Muscle of arm (tissue), 12 donors: ENCODE results near the gene DNAJC12. TPM values are rescaled to one million over a fixed set of nuclear protein-coding genes. Genes with fewer than 3 reads are reported as not detected.
"Not testable (repeated sequence)": the region's sequence is repeated elsewhere in the genome, so short reads cannot be mapped to it uniquely, and the experiment has no call there.

ENCODE experiments used
- DNase-seq: peaks from one replicate; pipeline ENCODE4 v3.0.0-alpha.2; 2013
- polyA plus RNA-seq, 12 donors: library from polyadenylated mRNA; unstranded; fragments of 120-200 nt; gene quantifications; one replicate each; pipeline ENCODE4 v1.2.1, GENCODE V29; 2013; ENCODE audit not compliant: insufficient read length in 12 of 12

The DNAJC12 gene
- polyA plus RNA-seq, 12 donors = 6.2 to 11.7 (median 8.7) TPM; not detected in 2

- DNase-seq = no peak
These were observed 5.3 kb upstream of the DNAJC12 start for GRCh38 chr10:67843284-67843683.

DNA sequence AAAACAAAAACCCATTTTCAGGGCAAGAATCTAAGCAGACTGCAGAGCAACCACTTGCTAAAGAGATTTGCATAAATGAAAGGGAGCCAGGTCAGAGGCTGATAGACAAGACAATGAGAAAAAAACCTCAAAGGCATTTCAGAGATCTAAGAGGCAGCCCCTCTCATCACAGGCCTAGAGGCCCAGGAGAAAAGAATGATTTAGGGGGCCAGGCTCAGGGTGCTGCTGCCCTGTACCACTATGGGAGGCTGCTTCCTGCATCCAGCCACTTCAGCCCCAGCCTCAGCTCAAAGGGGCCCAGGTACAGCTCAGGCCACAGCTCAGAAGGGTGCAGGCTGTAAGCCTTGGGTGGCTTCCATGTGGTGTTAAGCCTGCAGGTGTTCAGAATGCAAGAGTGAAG is 3.7 kb upstream of the DNAJC12 start:
- no peak for DNase-seq

DNA sequence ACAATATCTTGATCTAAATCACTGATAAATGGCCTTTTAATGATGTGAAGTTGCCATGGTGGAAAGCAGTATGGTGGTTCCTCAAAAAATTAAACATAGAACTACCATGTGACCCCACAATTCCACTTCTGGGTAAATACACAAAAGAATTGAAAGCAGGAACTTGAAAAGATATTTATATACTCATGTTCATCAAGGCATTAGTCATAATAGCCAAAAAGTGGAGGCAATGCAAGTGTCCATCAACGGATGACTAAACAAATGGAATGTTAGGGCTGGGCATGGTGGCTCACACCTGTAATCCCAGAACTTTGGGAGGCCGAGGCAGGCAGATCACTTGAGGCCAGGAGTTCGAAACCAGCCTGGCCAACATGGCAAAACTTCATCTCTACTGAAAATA is 2.0 kb upstream of the DNAJC12 start:
- DNase-seq = no peak

DNA sequence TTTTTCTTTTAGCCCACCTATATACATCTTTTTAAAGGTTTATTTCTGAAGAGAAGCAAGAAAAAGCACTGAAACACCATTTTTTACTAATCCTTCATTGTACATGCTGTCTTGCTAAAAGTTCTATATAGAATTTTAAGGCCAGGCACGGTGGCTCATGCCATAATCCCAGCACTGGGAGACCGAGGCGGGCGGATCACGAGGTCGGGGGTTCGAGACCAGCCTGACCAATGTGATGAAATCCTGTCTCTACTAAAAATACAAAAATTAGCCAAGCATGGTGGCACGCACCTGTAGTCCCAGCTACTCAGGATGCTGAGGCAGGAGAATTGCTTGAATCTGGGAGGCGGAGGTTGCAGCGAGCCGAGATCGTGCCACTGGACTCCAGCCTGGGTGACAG is 1.5 kb upstream of the DNAJC12 start:
- not testable (repeated sequence) for DNase-seq

GRCh38 chr10:67836972-67837371 is 1.0 kb downstream of the DNAJC12 start:
- no peak for DNase-seq

GRCh38 chr10:67836488-67836887 is 1.5 kb downstream of the DNAJC12 start:
- no peak for DNase-seq

DNA sequence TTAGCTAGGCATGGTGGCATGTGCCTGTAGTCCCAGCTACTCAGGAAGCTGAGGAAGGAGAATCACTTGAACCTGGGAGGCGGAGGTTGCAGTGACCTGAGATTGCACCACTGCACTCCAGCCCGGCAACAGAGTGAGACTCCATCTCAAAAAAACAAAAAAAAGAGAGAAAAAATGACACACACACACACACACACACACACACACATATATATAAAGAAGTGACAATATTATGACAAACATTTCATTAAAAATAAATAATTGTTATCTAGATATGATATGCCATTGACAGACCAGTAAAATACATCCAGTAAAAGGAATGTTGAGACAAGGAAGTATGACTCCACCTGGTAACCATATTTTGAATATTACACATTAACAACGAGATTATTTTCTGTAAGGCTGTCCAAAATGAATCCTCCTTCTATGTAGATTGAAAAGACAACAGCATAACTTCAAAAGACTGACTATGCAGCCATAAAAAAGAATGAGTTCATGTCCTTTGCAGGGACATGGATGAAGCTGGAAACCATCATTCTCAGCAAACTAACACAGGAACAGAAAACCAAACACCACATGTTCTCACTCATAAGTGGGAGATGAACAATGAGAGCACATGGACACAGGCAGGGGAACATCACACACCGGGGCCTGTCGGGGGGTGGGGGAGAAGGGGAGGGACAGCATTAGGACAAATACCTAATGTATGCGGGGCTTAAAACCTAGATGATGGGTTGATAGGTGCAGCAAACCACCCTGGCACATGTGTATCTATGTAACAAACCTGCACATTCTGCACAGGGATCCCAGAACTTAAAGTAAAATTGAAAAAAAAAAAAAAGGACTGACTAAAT is 2.2 kb downstream of the DNAJC12 start:
- not testable (repeated sequence) for DNase-seq

DNA sequence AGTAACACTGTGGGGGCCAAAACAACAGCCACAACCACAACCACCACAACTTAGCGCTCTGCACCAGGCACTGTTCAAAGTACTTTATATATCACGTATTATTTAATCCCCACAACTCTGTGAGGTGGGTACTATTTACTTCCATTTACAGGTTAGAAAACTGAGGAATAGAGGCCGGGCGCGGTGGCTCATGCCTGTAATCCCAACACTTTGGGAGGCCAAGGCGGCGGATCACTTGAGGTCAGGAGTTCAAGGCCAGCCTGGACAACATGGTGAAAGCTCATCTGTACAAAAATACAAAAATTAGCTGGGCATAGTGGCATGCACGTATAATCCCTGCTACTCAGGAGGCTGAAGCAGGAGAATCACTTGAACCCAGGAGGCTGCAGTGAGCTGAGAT is 3.6 kb downstream of the DNAJC12 start:
- DNase-seq = no peak

GRCh38 chr10:67827811-67828210 is 10.2 kb downstream of the DNAJC12 start:
- no peak for DNase-seq

- DNase-seq = no peak
These were observed 18.2 kb downstream of the DNAJC12 start for GRCh38 chr10:67819768-67820204.

- DNase-seq = no peak
These were observed 19.7 kb downstream of the DNAJC12 start for GRCh38 chr10:67818323-67818722.

GRCh38 chr10:67816719-67817118 is 21.3 kb downstream of the DNAJC12 start:
- no peak for DNase-seq

- DNase-seq = no peak
These were observed 22.4 kb downstream of the DNAJC12 start for GRCh38 chr10:67815571-67816059.

DNA sequence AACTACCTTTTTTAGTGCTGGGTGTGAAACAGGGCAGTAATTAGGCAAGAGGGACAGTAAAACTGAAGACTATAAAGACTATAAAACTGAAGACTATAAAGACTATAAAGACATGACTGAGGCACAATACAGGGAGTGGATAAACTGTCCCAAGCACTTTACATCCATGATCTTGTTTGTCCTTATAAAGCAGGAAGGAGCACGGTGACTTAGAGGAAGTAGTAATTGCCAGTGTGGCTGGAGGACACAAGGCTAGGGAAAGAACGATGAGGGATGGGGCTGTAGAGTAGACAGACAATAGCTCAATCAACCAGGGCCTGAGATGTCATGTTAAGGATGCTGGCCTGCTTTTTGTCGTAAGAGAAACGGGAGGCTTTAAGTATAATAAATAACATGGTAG is 26.0 kb downstream of the DNAJC12 start:
- no peak for DNase-seq

GRCh38 chr10:67809107-67809506 is 28.9 kb downstream of the DNAJC12 start:
- no peak for DNase-seq

- DNase-seq = no peak
These were observed 29.3 kb downstream of the DNAJC12 start for GRCh38 chr10:67808704-67809103.

- no peak for DNase-seq
These were observed 30.0 kb downstream of the DNAJC12 start for GRCh38 chr10:67807855-67808456.

- DNase-seq = no peak
These were observed 33.7 kb downstream of the DNAJC12 start for GRCh38 chr10:67804395-67804678.

GRCh38 chr10:67803588-67804394 is 34.2 kb downstream of the DNAJC12 start:
- no peak for DNase-seq

GRCh38 chr10:67802767-67803538 is 35.0 kb downstream of the DNAJC12 start:
- no peak for DNase-seq

- no peak for DNase-seq
These were observed 36.9 kb downstream of the DNAJC12 start for GRCh38 chr10:67801118-67801517.
